GM21360 (cell line): ENCODE measurements around the gene PCYT2.

Experiments
- ATAC-seq: cut with Tn5 transposase; IDR thresholded peaks from one replicate; pipeline ENCODE4 v1.9.1; 2021; ENCODE audit warnings: mild to moderate bottlenecking, moderate library complexity; ENCODE audit not compliant: unreplicated experiment

PCYT2 gene

GRCh38 chr17:81927653-81928543, 16.7 kb upstream of the PCYT2 start, which contains the start of gene MAFG:
MAFG (minus strand) TSS chr17:81927735; CDS start chr17:81923185, 4,550 bp downstream.
- peak; percentile 52 for ATAC-seq

DNA sequence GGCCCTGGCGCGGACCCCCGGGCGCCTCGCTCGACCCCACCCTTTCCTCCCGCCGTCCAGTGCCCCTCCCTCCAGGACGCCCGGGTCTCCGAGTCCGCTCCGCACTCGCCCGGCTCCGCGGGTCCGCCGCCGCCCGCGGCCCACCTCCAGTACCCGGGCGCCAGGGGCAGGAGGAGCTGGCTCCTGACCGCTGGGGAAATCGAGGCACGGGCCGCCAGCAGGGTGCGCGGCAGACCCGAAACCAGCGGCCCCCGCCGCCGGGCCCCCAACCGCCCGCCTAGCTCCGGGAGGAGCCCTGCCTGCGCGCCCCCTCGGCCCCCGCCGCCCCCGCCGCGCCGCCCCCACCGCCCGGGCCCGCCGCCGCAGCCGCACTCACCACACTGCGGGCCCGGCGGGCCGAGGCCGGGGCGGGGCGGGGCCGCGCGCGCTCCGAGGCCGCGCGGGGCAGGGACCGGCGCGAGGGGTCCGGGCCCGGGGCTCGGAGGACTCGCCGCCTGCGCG, 16.0 kb upstream of the PCYT2 start:
- peak; percentile 3 for ATAC-seq

DNA sequence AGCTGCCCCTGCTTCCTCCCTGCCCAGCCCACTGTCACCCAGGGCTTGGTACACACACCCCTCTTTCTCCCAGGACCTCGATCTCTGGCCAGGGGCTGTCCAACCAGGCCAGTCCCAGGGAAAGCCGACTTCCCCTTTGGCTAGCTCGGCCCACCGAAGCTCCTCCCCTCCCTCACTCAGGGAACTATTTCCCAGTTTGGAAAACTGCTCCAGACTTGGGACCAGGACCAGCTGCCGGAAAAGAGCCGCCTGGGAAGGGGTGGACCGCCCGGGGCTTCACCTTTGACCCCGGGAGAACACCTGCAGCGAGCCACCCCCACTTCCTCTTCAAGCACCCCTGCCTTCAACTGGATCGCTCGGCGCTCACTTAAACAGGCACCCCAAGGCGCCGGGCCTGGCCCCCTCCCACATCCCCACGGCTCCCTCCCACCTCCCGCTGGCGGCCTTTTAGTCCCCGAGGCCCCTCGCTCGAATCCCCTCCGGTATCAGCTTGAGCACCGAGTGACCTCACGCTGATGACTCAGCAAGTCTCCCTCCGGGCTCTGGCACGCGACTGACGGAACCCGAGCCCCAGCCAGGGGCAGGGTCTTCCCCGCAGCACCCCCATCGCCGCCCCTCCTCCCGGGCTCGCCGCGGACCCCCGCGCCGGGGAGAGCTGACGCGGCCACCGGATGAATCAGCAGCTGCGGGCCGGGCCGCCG, 15.4 kb upstream of the PCYT2 start:
- ATAC-seq: peak; percentile 23

GRCh38 chr17:81925860-81926450, 14.8 kb upstream of the PCYT2 start:
- ATAC-seq: no peak

DNA sequence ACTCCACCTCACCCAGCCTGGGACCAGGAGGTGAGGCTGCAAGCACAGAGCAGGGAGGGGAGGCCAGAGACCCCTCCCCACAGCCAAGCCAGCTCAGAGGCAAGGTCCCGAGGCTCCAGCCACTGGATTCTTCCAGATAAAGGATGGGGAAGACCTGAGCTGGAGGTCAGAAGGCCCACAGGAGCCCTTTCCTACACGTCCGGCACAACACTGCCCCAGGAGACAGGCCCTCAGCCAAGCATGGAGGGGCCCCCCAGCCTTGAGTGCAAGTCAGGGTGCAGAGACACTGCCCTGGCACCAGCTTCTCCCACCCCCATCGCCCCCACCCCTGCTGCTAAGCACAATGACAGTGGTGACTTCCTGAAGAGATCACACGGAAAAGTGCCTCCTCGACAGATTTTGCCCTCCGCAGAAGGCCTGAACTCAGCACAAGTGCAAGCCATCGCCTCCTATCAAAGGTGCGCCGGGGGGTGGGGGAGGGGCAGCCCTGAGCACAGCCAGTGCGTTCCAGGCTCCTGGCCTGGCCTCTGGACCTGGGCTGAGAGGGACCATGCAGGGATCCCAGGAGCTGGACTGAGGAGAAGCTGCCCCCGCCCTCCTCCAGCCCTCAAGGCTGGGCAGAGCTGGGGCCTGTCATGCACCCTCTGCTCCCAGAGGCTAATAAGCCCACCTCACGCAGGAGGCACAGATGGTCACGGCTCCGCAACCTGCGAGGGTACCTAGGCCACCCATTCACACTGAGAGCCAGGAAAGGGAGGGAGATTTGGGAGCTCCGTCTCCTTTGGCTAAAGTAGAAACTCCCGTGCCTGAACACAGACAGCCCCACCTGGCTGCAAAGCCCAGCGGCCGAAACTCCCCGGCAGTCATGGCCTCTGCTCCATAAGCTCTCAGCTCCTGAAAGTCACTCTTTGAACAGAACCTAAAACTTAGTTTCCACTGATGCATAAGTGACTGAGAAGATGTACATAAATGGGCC, 13.6 kb upstream of the PCYT2 start:
- ATAC-seq: no peak

GRCh38 chr17:81923302-81924260, 12.4 kb upstream of the PCYT2 start:
- ATAC-seq: no peak

- ATAC-seq: no peak
These were observed 11.5 kb upstream of the PCYT2 start for GRCh38 chr17:81922566-81923301.

DNA sequence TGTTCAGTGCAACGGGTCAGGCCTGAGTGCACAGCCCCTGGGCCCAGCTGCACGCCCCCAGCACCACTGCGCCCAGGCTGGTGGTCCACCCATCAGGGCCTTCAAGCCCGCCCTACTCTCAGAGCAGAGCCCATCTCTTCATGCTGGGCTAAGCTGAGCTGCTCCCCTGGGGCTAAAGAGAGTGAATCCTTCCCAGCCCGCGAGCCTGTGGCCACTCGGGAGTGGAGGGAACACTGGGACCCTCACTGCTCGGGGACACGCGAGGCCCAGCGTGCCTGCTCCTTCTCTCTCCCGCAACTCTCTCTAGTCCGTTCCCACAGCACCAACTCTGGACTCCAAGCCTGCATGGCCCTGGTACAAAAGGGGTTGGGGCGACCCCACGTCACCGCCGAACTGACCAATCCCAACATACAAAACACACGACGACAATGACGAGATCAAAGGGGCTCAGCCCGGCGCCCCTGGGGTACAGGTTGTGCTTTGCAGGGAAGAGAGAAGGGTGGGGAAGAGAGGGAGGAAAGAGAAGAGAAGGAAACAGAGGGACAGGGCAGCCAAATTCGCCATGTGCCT, 10.9 kb upstream of the PCYT2 start:
- no peak for ATAC-seq

GRCh38 chr17:81921537-81921862, 10.3 kb upstream of the PCYT2 start:
- ATAC-seq: no peak

- ATAC-seq: no peak
These were observed 9.7 kb upstream of the PCYT2 start for GRCh38 chr17:81920612-81921536.

DNA sequence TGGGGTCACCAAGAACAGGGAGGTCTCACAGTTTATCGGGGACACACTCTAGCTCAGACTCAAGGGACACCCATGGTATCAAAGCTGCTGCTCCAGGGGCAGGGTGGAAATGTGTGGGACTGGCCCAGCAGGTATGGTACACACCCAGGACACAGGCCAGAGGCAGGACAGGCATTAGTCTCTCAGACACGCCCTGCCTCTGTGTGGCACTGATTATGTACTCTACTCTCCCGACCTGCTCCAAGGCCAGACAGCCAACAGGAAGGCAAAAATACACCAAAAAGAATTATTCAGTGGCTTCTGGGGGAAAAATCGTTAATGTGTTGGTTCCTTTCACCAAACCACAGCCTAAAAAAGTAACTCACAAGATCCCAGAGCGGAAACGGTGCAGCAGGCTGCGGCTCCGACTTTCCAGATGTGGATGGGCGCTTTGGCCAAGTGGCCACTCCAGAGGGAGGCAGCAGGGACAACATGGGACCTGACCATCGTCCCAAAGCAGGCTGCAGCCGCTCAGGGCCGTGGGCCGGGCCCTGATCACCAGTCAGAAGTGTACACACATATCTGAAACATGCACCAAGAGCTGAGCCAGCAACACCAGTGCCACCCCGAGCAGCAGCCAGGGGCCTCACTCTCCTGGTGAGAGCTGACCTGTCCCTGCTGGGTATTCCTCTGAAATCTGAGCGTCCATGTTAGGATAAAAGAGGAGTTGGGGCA, 7.8 kb upstream of the PCYT2 start:
- ATAC-seq: no peak

DNA sequence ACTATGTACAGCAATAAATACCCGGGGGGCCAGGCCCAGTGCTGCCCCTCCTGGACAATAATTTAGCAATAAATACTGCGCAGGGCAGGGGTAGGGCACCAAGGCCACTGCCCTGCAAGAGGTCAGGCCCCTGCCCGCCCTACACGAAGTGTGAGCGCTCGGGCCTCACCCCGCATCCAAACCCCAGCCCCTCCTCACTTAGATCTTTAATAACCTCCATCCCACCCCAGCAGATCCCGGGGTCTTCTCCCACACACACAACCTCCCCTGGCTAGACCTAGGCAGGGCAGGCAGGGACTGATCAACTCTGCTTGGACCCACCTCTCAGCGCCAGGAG, 7.1 kb upstream of the PCYT2 start:
- peak; percentile 23 for ATAC-seq

- ATAC-seq: peak; percentile 50
These were observed 6.5 kb upstream of the PCYT2 start, which contains the start of gene SIRT7 for GRCh38 chr17:81917565-81918332. SIRT7 (minus strand) TSS chr17:81918176; CDS start chr17:81918131, 45 bp downstream.

DNA sequence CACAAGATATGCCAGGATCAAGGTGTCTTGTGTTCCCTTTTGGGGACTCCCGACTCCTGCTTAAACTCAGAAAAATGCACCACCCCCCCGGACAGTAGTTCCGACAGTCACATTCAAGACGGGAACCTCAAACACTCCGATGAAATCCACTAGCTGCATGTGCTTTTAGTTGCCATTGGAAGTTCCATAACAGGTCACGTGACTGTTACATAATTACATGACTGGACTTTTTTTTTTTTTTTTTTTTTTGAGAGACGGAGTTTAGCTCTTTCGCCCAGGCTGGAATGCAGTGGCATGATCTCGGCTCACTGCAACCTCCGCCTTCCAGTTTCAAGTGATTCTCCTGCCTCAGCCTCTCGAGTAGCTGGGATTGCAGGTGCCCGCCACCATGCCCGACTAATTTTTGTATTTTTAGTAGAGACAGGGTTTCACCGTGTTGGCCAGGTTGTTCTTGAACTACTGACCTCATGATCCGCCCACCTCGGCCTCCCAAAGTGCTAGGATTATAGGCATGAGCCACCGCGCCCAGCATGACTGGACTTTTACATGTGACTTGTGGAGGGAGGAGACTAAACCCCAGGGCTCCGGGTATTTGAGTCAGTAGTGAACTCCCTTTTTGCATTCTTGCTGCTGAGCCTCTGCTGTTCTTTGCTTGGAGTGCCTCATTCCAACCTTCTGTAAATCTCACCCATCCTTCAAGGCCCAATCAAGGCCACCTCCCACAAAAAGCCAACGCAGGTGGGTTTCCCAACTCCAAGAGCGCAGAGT, 5.2 kb upstream of the PCYT2 start:
- no peak for ATAC-seq

GRCh38 chr17:81915331-81915730, 4.1 kb upstream of the PCYT2 start:
- no peak for ATAC-seq
